NCI-H2171 (cell line): ENCODE results near the gene SPIN3.
"Not testable (repeated sequence)": the region's sequence is repeated elsewhere in the genome, so short reads cannot be mapped to it uniquely, and the experiment has no call there.

Source experiments
- DNase-seq: peaks from one replicate; lab custom pipeline; 2025; lab: John Stamatoyannopoulos, UW

Gene SPIN3

DNA sequence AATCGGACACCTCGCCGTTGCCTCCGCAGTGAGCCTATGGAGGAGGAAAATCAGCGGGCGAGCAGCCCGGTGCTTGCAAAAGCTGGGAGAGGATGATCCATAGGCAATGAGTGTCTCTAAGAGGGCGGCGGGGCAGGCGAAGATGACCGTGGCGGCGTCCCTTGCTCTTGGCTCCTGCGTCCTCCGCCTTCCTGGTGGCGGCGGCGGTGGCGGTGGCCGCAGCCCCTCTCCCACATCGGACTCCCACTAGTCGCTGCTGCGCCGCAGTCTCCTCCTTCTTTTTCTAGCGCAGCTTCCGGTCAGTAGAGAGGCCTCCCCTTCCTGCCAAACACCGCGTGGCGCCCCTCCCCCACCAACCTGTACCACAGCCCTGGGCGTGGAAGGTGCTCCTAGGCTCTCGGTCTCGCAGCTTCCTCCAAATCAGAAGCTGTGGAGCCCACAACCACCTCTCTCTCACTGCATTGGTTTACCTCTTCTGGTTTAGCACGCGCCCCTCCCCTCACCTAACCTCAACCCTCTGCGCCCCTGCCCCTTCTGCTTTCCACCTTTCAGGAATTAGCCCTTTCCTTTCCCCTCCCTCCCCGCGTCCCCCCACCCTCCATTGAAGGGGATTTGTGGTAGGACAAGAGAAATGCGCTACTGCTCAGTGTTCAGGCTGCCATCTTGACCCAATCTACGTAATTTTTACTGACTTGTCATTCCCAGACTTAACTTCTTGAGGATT, at the start of gene SPIN3:
Gene SPIN3, minus strand, starts transcription at position 271 of the 724 bp plus-strand sequence. CDS start 594 bp downstream, outside the sequence.
- DNase-seq, result peak; percentile 61

DNA sequence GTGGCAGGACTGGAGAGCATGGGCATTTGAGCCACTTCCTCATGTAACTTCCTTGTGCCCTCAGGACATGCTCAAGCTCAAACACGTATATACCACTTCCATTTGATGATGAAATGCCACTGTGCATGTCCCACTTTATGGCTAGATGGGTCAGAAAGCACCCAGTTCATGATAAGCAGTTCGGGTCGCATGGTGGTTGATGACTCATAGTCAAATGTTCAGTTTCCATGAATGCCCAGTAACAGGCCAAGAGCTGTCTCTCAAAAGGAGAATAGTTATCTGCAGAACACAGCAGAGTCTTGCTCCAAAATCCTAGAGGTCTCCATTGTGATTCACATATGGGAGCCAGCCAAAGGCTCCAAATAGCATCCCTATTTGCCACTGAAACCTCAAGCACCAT, 48.9 kb upstream of the SPIN3 start:
- no peak for DNase-seq

DNA sequence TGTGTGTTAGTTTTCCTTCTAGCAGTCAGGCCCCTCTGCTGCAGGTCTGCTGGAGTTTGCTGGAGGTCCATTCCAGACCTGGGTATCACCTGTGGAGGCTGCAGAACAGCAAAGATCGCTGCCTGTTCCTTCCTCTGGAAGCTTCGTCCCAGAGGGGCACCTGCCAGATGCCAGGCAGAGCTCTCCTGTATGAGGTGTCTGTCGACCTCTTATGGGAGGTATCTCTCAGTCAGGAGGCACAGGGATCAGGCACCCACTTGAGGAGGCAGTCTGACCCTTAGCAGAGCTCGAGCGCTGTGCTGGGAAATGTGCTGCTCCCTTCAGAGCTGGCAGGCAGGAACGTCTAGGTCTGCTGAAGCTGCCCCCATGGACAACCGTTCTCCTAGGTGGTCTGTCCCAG, 41.9 kb upstream of the SPIN3 start:
- DNase-seq, result not testable (repeated sequence)

DNA sequence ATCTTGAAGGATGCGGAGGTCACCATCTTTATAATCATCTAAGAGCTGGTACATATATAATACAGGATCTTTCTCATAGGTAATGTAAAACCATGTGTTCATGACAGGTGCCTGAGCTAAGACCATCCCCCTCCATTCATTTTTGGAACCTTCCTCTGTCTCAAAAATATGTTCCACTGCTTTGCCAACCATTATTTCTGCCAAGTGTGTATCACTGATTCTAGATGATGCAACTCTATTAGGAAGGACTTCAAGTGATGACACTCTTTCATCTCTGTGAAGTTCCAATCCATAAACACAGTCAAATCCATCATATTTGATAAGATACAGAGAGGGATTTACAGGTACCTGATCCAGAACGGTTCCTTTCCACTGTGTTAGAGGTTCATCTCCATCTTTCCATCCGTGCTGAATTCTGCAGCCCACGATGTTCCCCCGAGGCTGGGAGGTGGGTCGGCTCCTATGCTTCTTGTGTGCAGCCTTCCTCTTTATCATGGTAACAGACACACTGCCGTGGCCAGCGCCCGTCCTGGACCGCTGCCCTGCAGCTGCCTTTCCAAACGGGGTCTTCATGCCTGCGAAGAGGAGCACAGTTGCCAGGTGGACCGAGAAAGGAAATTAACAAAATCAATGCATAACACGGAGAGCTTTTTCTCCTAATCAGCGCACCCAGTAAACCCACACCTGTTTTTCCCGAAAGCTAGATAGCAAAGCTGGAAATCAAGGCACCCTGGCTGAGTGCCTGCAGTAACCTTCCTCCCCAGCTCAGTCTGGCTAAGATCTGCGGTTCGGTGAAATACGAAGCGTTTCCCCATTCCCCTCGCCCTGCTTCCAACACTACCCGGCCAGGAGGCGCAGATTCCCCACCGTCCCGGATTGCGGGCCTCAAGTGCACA, 718 bp downstream of the SPIN3 start:
- DNase-seq, result no peak

DNA sequence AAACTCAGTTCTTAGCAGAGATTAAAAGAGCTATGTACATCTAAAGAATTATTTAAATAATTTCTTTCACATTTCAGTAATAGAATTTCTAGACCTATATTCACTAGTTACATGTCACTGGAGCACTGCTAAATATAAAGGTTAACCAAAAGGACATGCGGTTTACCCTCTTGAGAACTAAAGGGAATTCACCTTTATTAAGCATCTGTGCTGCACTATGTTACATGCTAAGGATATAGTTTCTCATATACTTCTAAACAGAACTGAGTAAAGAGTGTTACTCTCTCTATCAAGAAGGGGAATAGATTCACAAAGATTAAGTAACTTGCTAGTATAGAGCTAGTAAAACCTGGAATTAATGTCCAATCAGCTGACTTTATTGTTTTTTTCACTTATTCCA, 7.6 kb downstream of the SPIN3 start:
- DNase-seq, result no peak

DNA sequence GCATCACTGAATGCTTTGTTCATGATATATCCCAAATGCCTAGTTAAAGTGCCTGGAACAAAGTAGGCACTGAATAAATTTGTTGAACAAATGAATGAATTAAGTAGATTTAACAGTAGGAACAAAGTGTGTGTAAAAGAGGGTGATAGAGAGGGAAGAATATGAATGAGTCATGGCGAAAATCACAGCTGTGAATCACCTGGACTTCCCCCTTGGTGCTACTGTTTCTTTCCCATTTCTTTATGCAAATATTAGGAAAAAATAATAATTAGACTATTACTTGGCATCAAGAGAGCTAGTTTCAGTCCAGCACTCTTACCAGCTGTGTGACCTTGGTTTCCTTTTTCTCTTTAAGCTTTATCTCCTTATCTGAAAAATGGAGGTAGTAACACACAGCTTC, 9.2 kb downstream of the SPIN3 start:
- no peak for DNase-seq

DNA sequence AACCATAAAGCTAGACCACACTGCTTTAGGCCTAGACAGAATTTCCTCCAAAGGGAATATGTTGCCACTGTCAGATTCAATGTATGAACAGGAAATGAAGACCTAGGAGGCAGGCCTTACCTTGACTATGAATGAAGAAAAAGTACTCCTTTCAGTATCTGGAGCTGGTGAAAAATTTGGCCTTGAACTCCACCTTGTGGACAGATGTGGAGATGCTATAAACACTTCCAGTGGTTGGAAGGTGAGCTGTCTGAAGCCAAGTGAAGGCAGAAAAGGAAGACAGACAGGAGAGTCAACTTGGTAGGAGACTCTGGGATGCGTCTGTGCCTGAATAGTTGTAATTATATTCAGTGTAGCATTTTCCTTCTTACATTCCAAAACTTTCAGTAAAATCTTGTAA, 17.2 kb downstream of the SPIN3 start:
- no peak for DNase-seq

DNA sequence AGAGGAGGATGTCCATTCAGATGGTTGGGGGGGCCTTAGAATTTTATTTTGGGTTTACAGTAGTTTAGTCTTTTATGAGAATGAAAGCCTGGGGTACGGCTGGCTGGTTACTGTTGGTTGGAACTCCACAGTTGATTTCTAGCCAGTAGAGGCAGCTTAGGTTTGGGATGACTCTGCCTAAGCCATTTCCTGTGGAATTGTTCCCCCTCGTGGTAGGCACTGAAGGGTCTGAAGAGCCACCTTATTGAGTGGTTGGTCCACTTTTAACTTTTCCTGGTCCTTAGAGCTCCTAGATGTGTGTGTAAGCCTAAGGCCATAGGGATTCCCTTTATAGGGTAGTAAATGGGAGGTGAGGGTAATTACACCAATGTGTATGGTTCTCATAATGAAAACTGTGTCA, 19.7 kb downstream of the SPIN3 start:
- DNase-seq, result no peak

DNA sequence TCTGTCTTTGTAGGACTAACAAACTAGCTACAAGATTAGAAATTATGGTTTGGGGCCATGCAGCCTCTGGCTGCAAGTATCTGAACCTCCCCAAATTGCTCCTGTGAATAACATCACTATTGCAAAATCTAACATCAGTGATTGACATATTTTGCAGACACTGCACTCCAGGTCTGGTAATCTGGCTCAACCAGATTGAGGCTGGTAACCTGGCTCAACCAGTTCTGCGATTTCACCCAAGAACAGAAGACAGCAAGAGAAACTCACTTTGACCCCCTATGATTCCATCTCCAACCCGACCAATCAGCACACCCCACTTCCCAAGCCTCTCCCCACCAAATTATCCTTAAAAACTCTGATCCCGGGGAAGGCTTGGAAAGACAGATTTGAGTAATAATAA, 20.9 kb downstream of the SPIN3 start:
- no peak for DNase-seq

DNA sequence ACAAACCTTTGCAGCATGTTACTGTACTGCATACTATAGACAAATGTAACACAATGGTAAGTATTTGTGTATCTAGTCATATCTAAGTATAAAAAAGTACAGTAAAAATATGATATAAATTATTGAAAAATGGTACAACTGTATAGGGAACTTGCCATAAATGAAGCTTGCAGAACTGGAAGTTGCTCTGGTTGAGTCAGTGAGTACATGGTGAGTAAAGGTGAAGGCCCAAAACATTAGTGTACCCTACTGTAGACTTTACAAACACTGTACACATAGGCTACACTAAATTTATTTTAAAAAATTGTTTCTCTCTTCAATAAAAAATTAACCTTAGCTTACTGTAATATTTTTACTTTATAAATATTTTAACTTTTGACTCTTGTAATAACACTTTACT, 25.8 kb downstream of the SPIN3 start:
- no peak for DNase-seq

DNA sequence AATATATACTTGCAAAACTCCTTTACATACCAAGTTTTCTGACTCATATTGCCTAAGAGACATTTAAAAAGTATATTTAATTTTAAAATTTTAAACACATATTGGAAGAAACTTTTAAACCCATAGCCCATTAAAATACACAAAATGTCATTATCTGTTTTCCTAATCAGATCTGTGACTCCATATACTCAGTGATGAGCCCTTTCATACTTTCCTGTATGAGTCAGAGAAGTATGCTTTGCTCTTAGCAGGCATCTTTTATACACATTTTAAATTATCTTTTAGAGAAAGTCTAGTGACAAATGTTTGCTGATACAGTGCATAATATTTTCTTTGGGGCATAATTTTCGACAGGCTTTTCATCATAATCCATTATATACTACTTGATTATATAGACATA, 26.4 kb downstream of the SPIN3 start:
- no peak for DNase-seq

DNA sequence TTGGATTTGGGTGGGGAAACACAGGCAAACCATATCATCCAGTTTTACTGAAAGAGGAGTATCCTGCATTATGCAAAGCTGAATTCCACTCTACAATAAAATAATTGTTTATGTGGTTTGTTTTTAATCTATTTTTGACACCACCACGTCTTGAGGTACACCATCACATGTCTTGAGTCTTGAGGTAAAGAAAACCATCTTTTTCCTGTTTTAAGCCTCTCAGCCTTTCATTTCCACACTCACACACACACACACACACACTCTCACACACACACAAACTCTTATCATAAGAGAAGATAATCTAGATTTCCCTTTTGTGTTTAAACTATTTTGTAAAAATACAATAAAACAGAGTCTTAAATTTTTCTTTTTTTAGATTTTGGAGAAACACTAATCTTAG, 32.0 kb downstream of the SPIN3 start:
- no peak for DNase-seq

DNA sequence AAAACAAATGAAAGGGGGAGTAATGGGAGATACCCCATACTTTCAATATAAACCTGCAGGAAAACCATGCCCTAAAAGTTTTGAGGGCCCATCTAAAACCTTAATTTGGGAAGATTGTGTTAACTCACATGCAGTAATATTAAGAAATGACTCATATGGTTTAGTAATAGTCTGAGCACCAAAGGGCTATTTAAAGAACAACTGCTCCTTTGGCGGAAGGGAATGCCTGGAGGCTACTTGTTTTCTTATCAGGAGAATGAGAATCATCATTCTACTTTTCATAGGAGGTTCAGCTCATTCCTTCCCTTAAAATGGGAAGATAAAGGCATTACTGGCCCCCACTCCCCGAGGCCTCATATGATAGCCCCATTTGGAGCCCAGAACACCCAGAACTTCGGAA, 47.6 kb downstream of the SPIN3 start:
- DNase-seq, result no peak

DNA sequence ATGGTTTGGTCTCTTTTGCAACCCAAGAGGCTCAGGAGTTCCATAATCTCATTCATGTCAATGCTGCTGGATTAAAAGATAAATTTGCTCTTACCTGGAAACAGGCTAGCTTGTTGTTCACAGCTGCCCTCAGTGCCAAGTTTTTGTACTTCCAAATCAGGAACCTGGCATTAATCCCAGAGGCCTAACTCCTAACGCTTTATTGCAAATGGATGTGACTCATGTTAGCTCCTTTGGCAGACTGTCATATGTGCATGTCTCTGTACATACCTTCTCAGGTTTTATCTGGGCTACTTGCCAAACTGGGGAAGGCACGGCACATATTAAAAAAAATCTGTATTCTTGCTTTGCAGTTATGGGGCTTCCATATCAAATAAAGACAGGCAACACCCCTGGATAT, 49.1 kb downstream of the SPIN3 start:
- DNase-seq, result peak; percentile 69

DNA sequence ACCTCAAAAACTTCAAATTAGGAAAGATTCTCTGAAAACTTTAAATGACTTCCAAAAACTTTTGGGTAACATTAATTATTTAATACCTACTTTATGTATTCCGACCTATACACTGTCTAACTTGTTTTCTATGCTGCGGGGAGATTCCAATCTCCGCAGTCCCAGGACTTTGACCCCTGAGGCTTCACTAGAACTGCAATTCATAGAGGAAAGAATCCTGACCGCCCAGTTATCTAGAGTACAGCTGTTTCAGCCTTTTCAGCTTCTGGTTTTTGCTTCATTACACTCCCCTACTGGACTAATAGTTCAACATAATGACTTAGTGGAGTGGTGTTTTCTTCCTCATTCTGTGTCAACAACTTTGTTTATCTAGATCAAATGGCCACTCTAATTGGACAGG, 50.1 kb downstream of the SPIN3 start:
- not testable (repeated sequence) for DNase-seq

DNA sequence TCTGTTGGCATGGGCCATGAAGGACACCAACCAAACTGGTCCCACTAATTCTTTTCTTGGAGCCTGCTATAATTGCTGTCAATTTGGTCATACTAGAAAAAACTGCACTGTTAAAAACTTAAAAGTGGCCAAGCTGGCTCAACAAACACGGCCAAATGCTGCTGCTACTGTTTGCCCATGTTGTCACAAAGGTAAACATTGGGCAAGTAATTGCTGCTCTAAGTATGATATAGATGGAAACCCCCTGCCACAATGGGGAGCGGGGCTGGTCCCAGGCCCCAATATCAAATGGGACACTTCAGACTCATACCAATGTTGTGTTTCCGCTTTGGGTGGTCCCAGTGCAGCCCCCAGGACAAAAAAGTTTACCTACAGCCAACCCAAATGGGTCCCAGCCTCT, 52.1 kb downstream of the SPIN3 start:
- no peak for DNase-seq
